Gastrocnemius medialis (tissue), 4 donors: ENCODE data around the gene BRF1. TPM values are rescaled to one million over a fixed set of nuclear protein-coding genes. Genes with fewer than 3 reads are reported as not detected.
A peak's percentile ranks its signal among the peaks of the same experiment; 100 is the strongest.

Source experiments
- ATAC-seq, 2 donors: fragments of 150-250 bp; one replicate each; pipeline ENCODE4 v1.9.1; 2016
- DNase-seq, 2 donors: peaks; one replicate each; pipeline ENCODE4 v3.0.0-alpha.2; 2019
- H3K27ac ChIP-seq, 4 donors: fragments of 200-600 bp; sonication (generic); 1 replicate in 1 of 4; 2 replicates in 3 of 4; pipeline ENCODE4 v1.5.1; 2016 to 2018; ENCODE audit warnings: mild to moderate bottlenecking in 2 of 4, moderate library complexity in 1 of 4
- H3K27me3 ChIP-seq, 3 donors: fragments of 200-600 bp; sonication (generic) in 2 of 3; 1 replicate in 1 of 3; 2 replicates in 2 of 3; pipeline versions ENCODE4 v1.5.1 to v1.6.0; 2016 to 2019; ENCODE audit warnings: mild to moderate bottlenecking in 1 of 3, moderate library complexity in 1 of 3
- H3K36me3 ChIP-seq, 2 donors: fragments of 200-600 bp; sonication (generic) in 1 of 2; one replicate each; pipeline ENCODE4 v1.5.1; 2017 to 2018
- H3K4me1 ChIP-seq, 2 donors: fragments of 200-600 bp; sonication (generic) in 1 of 2; one replicate each; pipeline ENCODE4 v1.5.1; 2016 to 2017; ENCODE audit warnings: mild to moderate bottlenecking in 2 of 2
- H3K4me3 ChIP-seq, 4 donors: fragments of 200-600 bp; sonication (generic) in 3 of 4; 1 replicate in 1 of 4; 2 replicates in 3 of 4; pipeline ENCODE4 v1.5.1; 2016 to 2019; ENCODE audit warnings: mild to moderate bottlenecking in 2 of 4
- H3K9me3 ChIP-seq, 3 donors: fragments of 200-600 bp; sonication (generic) in 2 of 3; 1 replicate in 1 of 3; 2 replicates in 2 of 3; pipeline ENCODE4 v1.5.1; 2016 to 2019
- POLR2A ChIP-seq, 2 donors: fragments of 450-650 bp; IDR thresholded peaks; one replicate each; pipeline ENCODE4 v1.6.1; 2017; ENCODE audit warnings: antibody characterized with exemption in 2 of 2, mild to moderate bottlenecking in 2 of 2, moderate library complexity in 2 of 2
- in situ Hi-C, 4 donors: fragments of 200-750 bp; cut with MboI; loops; one replicate each; pipeline versions ENCODE4 v1.15.0 to v1.8.0; 2017; ENCODE audit warnings: low sequenced_read_pairs in 4 of 4
- intact Hi-C: fragments of 100-400 bp; cut with DNase I; formaldehyde crosslinking; loops from one replicate; pipeline ENCODE4 v1.15.1; 2023; ENCODE audit warnings: low total_unique reads
- total RNA-seq, 4 donors: library from RNA; depleted of rRNA; stranded (reverse); fragments of >200 nt; gene quantifications; one replicate each; pipeline versions ENCODE4 v1.1.0 to v1.2.3, GENCODE V29; 2016
- TF ChIP-seq, protein P1 (sequence below), 5 experiments: fragments of 450-650 bp in 3 of 5; fragments of 200-600 bp in 2 of 5; sonication (generic) in 2 of 5; IDR thresholded peaks in 4 of 5; conservative IDR thresholded peaks in 1 of 5; 1 replicate in 4 of 5; 2 replicates in 1 of 5; pipeline ENCODE4 v1.5.1; 2016 to 2019; ENCODE audit warnings: antibody characterized with exemption in 5 of 5, mild to moderate bottlenecking in 3 of 5, moderate library complexity in 3 of 5

BRF1 gene
- total RNA-seq, 4 donors from 2014 or later = 19.5 to 27.4 (median 21.4) TPM

DNA sequence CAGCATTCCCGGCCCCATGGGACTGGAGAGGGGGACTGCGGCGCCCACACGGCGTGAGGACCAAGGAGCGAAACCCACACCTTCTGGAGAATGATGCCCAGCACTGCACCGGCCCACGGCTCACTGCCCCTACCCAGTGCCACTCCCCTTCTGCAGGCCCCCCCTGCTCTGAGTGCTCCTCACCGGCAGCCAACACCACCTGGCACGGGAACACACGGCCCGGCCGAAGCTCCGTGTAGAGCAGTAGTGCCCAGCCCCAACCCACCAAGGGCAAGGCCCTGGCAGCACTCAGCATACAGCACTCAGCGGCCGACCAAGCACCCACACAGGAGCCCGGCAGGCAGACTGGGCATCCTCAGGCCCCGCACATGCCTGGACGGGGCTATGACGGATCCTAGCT lies 39.0 kb downstream of the BRF1 start:
- TF ChIP-seq POLR2A (IDR thresholded peaks at IDR 0.05) = no peak
- TF ChIP-seq, protein P1, sequence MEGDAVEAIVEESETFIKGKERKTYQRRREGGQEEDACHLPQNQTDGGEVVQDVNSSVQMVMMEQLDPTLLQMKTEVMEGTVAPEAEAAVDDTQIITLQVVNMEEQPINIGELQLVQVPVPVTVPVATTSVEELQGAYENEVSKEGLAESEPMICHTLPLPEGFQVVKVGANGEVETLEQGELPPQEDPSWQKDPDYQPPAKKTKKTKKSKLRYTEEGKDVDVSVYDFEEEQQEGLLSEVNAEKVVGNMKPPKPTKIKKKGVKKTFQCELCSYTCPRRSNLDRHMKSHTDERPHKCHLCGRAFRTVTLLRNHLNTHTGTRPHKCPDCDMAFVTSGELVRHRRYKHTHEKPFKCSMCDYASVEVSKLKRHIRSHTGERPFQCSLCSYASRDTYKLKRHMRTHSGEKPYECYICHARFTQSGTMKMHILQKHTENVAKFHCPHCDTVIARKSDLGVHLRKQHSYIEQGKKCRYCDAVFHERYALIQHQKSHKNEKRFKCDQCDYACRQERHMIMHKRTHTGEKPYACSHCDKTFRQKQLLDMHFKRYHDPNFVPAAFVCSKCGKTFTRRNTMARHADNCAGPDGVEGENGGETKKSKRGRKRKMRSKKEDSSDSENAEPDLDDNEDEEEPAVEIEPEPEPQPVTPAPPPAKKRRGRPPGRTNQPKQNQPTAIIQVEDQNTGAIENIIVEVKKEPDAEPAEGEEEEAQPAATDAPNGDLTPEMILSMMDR (IDR thresholded peaks at IDR 0.05 in 4 of 5, conservative IDR thresholded peaks at IDR 0.05 in 1 of 5) = no peak
- no peak overlapping the region for H3K4me3 ChIP-seq
- DNase-seq (no peak), ATAC-seq (no peak)
- H3K9me3 ChIP-seq = no peaks in the 10 kb centered on the region
- H3K27ac ChIP-seq = no peak overlapping the region
- no peaks in the 10 kb centered on the region for H3K27me3 ChIP-seq
- intact Hi-C loops (no loop called here), in situ Hi-C loops (no loop called here)
- peaks cover 12 to 16% of the 10 kb centered on the region in 2 donors for H3K4me1 ChIP-seq
- no peaks in the 10 kb centered on the region for H3K36me3 ChIP-seq

DNA sequence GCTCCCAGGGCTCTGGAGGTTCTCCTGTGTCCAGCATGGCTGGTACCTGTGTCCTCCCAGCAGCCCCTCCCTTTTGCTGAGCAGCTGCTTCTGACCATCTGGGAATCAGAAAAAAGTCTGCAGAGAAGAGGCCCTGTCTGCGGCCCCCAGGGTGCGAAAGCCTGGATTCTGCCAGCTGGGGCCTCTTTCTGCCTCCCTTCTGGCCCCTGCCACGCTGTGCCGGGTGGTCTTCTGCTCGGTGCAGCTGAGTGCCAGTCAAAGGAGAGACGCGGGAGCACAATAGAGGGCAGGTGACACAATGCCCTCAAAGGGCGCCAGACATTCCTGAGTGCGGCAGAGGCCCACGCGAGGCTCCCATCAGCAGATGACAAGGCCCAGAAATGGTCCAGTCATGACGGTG lies 39.8 kb downstream of the BRF1 start:
- Histone ChIP-seq H3K27me3 (no peaks in the 10 kb centered on the region), H3K36me3 (no peaks in the 10 kb centered on the region), H3K4me1 (peaks cover 12 to 16% of the 10 kb centered on the region in 2 donors), H3K4me3 (no peak overlapping the region), H3K9me3 (no peaks in the 10 kb centered on the region), H3K27ac (no peak overlapping the region)
- intact Hi-C loops = no loop called here
- TF ChIP-seq, protein P1 (IDR thresholded peaks at IDR 0.05 in 4 of 5, conservative IDR thresholded peaks at IDR 0.05 in 1 of 5) = no peak
- no peak for TF ChIP-seq POLR2A (IDR thresholded peaks at IDR 0.05)
- in situ Hi-C loops = no loop called here
- DNase-seq (no peak), ATAC-seq (peak in 1 of 2 donors; percentile 24)

DNA sequence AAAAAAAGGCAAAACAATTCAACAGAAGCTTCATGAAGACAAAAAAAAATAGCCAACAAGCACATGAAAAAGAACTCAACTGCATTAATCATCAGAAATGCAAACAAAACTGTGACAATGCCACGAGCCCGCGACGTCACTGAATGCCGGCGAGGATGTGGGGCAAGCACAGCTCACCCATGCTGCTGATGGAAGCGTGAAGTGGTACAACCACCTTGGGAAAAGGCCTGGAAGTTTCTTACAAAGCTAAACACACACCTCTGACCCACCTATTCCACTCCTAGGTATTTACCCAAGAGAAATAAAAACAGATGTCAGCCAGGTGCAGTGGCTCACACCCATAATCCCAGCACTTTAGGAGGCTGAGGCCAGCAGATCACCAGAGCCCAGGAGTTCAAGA lies 42.0 kb downstream of the BRF1 start:
- no peaks in the 10 kb centered on the region for H3K9me3 ChIP-seq
- no peak overlapping the region for H3K27ac ChIP-seq
- no peak for DNase-seq
- in situ Hi-C loops = no loop called here
- no peak for ATAC-seq
- intact Hi-C loops = no loop called here
- no peak for TF ChIP-seq POLR2A (IDR thresholded peaks at IDR 0.05)
- TF ChIP-seq, protein P1 (IDR thresholded peaks at IDR 0.05 in 4 of 5, conservative IDR thresholded peaks at IDR 0.05 in 1 of 5) = no peak
- no peaks in the 10 kb centered on the region for H3K36me3 ChIP-seq
- H3K4me1 ChIP-seq = peaks cover 29 to 30% of the 10 kb centered on the region in 2 donors
- H3K4me3 ChIP-seq = no peak overlapping the region
- no peaks in the 10 kb centered on the region for H3K27me3 ChIP-seq

DNA sequence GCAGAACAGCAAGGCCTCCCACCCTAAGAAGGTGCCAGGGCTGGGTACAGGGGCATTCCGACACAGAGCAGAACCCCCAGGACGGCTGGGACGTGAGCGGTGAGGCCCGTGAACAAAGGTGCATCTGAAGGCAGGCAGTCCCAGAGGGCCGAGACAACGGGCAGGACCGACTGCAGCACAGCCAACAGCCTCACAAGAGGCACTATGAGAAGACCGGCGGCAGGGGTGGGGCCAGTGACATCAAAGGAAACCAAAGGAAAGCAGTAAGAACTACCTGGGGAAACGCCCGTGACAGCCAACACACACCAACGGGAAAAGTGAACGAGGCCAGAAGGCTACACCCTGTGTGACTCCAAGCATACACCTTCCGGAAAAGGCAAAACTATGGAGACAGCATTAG lies 43.3 kb downstream of the BRF1 start:
- no peak overlapping the region for H3K27ac ChIP-seq
- in situ Hi-C loops = no loop called here

More for the DNA sequence above, 43.3 kb downstream of the BRF1 start:
- no peak for ATAC-seq
- TF ChIP-seq, protein P1 (IDR thresholded peaks at IDR 0.05 in 4 of 5, conservative IDR thresholded peaks at IDR 0.05 in 1 of 5) = no peak
- no peak for TF ChIP-seq POLR2A (IDR thresholded peaks at IDR 0.05)
- Histone ChIP-seq H3K36me3 (no peaks in the 10 kb centered on the region), H3K27me3 (no peaks in the 10 kb centered on the region), H3K4me3 (no peak overlapping the region), H3K4me1 (peaks cover 29 to 30% of the 10 kb centered on the region in 2 donors), H3K9me3 (no peaks in the 10 kb centered on the region)
- intact Hi-C loops = no loop called here
- no peak for DNase-seq
